Measurements from ENCODE around the gene TMPRSS6.

Gene TMPRSS6

DNA sequence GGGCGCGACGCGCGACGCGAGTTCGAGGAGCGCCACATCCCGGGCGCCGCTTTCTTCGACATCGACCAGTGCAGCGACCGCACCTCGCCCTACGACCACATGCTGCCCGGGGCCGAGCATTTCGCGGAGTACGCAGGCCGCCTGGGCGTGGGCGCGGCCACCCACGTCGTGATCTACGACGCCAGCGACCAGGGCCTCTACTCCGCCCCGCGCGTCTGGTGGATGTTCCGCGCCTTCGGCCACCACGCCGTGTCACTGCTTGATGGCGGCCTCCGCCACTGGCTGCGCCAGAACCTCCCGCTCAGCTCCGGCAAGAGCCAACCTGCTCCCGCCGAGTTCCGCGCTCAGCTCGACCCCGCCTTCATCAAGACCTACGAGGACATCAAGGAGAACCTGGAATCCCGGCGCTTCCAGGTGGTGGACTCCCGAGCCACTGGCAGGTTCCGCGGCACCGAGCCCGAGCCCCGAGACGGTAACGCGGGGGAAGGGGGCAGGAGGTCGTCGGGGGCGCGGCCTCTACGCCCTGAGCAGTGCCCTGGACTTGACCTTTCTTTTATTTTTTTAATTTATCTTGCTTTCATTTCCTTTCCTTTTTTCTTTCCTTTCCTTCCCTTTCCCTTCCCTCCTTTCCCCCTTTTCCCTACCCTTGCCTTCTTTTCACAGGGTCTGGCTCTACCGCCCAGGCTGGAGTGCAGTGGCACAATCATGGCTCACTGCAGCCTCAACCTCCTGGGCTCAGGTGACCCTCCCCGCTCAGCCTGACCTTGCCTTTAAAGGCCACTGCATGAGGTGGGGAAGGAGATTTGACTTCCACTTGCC lies 85.0 kb downstream of the TMPRSS6 start:
- DNase-seq: no peak

DNA sequence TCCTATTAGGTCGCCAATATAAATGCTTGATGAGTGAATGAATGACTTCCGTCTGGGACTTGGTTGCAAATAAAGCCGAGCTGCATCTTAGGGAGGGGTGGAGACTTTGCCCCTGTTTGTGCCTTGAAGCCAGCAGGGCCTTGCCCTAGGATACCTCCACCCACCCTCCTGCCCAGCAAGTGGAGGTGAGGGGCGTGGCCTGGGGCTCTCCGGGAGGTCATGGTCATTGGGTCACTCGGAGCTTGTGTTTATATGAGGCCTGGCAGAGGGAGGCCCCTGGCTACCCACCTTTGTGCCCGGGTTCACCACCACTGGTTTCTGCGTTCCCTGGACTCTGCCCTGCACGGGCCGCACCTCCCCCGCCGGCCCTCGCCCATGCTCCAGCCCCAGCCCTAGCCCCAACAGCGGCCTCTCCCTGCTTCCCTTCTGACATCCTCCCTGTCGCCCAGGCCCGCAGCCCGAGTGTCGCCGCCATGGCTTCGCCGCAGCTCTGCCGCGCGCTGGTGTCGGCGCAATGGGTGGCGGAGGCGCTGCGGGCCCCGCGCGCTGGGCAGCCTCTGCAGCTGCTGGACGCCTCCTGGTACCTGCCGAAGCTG lies 85.7 kb downstream of the TMPRSS6 start:
- no peak for DNase-seq

DNA sequence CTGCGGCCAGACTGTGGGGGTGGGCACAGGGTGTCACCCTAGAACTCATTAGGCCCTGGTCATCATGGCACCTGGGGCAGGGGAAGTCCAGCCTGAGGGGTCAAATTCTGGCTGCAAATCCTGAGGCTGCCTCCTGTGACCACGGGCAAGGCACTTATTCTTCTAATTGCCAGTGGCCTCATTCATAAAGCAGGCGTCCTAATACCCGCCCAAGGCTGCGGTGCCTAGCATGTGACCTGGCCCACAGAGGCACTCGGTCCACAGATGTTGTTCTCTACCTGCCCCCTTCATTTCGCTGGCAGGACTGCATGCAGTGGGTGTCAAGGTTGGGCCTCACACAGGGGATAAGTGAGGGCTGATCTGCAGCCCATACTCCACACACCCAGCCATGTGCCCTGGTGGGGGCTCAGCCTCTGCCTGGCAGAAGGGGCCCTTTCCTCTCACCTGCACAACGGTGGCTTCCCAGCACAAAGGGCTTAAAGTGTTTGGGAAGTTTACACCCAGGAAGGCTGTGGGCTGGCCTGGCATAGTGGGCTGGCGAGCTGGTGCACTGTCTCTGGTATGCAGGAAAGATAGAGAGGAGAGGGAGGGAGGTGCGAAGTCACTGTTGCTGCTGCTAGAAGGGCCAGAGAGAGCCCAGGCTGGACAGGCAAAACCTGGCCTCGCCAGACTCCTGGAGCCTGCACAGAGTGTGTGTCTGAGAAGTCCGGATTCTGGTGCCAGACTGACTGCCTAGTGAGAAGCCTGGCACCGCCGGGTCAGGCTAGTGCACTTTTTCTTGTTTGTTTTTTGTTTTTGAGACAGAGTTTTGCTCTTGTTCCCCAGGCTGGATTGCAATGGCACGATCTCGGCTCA lies 86.8 kb downstream of the TMPRSS6 start:
- no peak for DNase-seq

DNA sequence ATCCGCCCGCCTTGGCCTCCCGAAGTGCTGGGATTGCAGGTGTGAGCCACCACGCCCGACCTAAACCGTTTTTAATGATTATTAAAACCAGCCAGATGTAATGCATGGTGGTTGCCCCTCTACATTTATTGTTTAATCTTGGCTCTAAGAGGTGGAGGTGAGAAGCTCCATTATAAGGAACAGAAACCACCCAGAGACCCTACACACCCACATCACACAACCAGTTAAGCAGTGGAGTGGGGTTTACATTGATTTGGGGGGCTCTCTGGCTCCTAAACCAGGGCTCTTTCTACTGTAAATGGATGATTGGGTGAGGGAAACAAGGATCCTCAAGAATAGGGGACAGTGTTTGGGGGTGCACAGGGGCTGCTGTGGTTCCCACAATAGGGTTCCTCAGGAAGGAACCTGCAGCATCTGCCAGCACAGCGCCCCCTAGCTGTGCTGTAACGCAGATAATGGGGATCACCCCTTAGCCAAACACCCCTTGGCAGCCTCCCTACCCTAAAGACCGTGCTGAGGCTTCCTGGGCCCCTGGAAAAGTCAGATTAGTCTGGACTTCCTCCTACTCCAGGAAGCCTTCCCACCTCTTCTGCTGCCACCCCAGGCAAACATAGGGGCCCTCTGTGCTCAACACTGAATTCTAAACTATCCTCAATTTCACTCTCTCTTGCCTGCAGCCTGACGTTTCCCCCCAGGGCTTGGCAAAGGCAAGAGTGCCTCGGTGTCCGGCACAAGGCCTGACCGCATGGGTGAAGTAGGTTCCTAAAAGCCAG lies 87.6 kb downstream of the TMPRSS6 start:
- peak; percentile 52 for DNase-seq

DNA sequence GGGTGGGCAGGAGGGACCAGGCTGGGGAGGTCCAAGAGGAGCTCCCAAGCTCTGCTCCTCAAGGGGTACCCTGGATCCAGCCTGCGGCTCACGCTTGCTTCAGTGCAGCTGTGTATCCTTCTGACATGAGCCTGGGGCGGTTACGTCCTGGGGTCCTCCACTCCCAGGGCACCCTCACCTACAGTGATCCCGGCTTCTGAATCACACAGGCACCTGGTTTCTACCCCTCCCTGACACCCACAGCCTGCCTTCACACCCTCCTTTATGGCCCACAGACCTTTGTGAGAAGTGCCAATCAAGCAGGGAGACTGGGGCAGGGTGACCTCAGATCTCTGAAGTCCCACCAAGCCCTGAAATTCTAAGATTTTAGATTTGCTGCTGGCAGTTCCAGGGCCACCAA lies 88.5 kb downstream of the TMPRSS6 start:
- DNase-seq: no peak

DNA sequence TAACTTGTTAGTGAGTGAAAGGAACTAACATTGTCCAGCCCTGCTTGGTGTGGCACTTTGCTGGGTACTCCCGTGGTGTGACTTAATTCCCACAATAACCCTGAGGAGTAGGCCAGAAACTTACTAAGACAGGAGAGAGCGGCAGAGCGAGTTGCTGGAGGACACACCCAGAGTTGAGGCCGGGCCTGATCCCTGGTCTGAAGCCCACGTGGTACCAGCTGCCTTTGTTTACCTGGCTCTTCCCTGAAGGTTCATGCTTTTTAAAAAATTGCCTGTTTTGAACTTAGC lies 89.4 kb downstream of the TMPRSS6 start:
- DNase-seq: no peak

DNA sequence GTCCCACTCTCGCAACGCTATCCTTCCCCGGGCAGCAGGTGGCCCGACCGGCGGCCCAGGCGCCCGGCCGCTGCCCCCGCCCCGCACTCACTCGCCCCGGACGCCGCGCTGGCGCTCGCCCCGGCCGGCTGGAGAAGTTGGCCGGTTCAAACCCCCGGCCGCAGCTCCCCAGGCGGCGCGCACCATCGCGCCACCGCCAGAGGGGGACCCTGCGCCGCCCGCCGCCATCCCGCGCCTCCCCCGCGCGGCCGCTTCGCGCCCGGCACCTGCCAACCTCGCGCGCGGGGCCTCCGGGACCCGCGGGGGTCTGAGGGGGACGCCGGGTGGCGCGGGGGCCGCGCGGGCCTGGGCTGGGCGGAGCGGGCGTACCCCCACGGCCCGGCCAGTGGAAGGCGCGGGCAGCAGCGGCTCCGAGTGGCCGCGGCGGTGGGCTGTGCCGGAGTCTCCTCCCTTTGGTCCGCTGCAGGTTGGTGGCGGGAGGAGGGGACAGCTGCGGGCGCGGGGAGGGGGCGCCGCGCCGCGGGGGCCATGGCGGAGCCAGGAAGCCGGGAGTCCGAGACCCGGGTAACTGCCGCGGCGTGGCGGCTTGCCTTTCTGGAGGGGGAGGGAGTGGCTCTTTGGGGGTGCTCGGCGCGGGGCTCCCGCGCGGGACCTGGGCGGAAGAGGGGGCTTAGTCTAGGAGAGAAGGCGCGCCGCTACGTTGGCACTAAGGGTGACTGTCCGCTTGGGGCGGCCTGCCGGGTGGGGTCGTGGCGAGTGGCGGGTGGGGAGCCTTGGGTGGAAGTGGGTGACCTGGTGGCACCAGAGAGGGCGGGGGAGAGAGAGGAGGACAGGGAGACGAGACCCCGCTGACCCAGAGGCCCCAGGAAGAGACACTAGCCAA lies 90.0 kb downstream of the TMPRSS6 start, which contains the start of the genes MPST and TST:
TSS of gene MPST (plus strand) at position 434 of the 883 bp plus-strand sequence. CDS start at position 529, 95 bp downstream.
TSS of gene TST (minus strand) at position 139 of the 883 bp plus-strand sequence. CDS start 715 bp downstream, outside the sequence.
- DNase-seq: peak; percentile 38

DNA sequence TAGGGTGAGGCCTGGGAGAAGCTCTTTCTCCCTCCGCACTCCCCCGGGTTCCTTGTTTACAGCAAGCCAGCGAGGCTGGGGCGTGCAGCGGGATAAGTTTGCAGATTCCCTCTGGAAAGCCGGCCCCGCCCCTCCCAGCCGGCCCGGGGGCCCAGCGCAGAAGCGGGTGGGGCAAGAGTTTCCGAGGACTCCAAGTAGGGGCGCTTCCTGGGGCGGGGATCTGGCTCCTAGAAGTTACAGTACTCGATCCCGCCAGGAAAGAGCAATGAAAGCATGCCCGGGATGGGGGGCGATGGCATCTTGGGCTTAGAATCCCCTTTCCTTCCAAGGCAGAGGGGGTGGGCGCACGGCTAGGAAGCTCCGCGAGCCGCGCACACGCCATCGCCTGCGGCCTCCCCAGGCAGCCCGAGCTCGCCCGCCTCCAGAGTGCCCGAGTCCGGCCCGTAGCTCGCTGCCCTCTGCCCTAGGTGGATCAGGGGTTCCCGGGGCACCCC lies 90.7 kb downstream of the TMPRSS6 start:
- DNase-seq: no peak

DNA sequence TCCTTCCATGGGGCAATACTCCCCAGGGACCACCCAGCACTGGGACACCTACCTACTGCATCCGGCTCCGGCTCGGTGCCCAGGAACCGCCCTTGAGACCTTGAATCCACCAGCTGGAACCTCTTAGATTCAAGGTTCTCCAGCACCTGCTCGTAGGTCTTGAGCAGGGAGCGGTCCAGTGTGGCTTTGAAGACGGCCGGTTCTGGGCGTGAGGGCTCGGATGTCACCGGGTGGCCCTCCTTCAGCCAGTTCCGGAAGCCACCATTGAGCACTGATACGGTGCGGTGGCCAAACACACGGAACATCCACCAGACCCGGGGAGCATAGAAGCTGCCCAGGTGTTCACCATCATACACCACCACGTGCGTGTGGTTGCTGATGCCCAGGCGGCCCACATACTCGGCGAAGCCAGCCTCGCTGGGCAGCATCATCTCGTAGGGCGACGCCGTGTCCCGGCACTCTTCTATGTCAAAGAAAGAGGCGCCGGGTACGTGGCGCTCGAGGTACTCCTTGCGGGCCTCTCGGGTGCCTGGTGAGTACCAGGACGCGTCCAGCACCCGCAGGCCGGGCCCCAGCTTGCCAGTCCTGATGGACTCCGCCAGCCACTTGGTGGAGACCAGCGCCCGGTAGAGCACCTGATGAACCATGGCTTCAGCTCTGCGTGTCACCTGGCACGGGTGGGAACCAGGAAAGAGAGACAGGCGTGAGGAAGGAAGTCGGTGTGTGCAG lies 91.3 kb downstream of the TMPRSS6 start:
- no peak for DNase-seq

DNA sequence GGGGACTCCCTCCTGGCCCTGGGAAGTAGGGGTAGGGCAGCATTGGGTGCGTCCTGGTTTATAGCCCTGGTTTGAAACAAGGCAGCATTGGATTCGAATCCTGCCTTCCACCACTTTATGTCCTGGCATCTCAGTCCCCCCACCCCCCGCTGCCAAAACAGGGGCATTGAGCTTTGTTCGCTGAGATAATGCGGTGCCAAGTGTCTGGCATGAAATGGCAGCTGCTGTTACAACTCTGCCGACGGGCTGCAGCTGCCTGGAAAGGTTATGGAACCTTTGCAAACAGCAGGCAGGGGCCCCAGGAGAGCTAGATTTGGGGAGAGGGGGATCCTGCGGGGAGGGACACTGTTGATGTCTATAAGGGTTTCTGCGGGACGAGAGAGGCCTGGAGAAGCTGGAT lies 92.2 kb downstream of the TMPRSS6 start:
- DNase-seq: no peak

DNA sequence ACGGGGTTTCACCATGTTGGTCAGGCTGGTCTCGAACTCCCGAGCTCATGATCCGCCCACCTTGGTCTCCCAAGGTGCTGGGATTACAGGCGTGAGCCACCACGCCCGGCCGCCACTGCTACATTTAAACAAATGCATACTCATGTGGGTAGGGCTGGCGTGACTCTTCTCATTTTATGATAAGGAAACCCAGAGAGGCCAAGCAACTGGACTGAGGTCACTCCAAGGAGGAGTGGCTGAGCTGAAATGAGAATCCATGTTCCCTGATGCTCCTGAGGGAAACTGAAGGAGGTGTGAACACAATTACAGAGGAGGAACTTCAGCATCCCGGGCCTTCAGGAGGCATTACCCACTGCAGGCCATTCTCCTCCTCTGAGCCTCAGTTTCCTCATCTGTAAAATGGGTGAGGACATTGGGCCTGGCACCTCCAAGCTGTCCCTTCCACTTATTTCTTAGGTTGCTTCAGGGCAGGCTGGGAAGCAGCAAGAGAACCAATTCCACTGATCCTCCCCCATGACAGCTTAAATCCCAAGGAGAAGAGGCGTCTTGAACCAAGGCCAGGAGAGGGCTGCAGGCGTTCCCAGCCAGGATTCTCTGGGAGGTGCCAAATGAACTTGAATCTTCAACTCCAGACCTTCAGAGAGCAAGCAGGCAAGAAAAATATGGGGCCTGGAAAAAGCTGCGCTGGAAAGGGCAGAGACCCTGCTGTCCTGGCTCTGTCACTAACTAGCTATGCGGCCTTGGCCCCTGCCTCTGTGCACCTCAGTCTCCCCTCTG lies 93.2 kb downstream of the TMPRSS6 start:
- DNase-seq: no peak

DNA sequence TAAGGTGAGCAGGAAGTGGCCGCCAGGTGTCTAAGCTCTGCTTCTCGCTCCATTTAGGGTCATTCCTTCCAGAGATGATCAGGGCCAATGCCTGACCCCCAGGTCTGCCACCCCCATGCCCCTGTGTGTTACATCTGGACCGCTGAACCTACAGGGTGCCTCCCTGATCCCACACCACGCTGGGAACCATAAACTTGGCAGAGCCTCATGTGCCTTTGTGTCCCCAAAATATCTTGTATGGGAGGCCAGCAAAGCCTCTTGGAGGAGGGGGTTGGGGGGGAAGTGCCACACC lies 94.0 kb downstream of the TMPRSS6 start:
- DNase-seq: no peak
